Iris pigment epithelial cell (primary cell): ENCODE results near the gene PXDN.
"Not testable (repeated sequence)": the region's sequence is repeated elsewhere in the genome, so short reads cannot be mapped to it uniquely, and the experiment has no call there.

ENCODE experiments used
- DNase-seq: peaks from one replicate; pipeline ENCODE4 v3.0.0-alpha.2; 2011; ENCODE audit warnings: low read depth

The PXDN gene

DNA sequence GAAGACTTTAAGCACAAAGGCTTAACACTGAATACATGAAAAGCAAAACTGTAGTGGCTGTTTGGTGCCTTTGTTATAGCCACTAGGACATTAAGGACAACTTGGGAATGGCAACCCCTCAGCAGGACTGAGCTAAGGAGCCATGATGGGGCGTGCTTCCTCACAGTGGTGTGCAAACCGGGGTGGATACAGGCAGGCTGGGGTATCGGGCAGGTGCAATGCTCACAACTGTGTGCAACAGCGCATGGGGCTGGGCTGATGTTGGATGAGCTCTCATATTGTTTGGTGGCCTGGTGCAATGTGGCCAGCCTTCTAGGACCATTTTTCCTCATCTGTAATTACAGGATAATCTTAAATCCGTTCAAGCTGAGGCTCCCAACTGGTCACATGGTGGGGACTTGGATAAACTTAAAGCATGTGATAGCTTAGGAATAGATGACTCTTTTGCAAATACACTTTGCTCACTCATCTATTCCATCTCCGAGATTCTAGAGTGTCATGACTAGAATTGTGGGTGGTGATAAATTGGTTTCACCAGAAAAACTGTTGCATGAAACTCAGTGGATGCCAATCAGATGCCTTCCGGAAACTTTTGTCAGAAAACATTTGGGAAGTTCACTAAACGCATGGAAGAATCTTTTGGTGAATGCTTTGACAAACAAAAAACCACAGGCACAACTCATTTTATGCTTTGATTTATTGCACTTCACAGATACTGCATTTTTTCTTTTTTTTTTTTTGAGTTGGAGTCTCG lies 116.5 kb downstream of the PXDN start:
- no peak for DNase-seq

DNA sequence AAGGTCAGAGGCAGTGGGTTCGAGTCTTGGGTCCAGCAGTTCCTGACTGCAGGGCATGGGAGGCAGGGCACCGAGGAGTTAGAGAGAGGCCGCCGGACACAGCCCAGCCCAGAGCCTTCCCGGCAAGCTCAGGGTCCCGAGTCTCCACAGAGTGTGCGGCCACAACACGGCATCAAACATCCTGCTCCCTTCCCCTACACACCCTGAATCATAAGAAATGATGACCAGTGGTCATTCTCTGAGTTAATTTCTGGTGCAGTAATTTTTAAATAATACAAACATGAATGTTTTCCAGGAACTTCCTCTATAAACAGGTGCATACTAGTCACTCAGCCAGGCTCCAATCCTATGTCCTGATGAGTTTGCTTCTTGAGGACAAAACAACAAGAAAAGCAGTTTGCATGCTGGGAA lies 118.0 kb downstream of the PXDN start:
- no peak for DNase-seq

DNA sequence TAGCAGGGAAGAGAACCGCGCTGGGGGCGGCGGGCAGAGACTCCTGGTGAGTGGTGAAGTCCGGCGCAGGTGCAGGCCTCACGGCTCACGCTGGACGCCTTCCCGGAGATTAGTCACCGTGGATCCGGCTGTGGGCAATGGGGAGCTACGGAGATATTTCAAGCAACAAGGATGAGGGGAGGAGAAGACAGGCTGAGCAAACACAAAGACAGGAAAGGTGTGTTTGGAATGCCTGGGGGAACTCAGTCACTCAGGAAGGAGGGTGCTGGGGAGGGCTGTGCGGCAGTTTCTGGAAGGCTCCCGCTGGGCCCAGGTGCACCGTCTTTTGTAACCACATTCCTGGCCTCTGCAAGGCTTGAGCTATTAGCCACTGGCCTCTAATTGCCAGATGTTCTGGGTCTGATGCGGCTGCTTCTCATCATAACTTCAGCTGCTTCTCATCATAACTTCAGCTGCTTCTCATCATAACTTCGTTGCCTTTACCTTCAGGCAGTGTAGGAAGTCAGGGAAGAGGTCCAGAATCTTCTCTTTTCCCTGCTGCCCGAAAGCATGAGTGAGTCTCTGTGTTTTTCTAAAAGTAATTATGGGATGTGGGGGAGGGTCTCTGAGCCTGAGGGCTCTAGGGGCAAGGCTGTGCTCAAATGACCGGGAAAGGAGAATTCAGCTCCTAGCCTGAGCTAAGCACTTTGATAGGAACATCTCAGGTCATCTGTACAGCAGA lies 118.9 kb downstream of the PXDN start:
- DNase-seq = peak; percentile 83

DNA sequence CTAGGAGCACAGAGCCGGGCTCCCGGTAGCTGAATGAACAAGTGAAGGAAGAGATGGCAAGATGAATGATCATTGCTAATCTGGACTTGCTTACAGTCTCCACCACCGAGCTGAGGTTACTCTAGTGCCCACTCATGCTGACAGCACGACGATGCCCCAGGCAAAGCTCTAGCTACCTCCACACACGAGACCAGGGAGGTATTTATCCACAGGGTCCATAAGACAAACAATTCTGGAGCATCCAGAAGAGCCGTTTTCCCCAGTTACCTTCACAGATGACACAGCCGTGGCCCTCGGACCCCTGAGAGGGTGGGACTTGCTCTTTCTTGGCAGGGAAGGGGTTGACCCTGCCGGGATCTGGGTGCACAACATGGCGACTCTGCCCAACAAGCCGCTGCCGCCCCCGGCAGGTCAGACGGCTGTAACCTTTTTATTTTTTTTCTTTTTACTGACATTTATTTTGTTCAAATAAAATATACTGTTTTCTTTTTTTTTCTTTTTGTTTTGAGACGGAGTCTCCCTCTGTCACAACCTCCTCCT lies 120.3 kb downstream of the PXDN start:
- no peak for DNase-seq

DNA sequence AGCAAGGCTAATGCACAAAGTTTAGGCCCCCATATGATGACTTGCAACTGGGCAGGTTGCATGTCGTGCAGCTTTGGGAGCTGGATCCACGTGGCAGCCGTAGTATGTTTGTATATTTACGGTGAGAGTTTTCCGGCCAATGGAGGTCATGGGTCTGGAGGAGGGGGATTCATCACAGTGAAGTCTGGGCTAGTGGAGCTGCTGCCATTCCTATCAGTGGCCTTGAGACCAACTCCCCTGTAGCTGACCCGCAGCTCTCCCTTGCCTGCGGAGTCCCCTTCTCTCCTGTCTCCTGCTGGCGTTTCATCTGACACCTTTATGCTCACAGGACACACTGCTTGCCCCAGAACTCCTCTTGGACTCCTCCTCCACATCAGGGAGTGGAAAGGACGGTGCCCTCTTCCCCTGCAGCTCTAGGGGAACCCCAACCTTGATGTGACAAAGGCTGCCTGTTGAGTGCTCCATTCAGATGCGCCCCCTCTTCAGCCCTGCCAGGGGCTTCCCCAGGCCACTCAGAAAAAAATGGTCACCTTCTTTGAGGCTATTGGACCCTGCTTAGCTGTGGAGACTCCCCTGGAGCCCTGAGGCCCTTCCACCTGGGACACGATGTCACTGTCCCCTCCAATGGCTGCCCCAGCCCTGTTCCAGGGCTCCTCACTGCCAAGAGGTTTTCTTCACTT lies 121.7 kb downstream of the PXDN start:
- DNase-seq = no peak

DNA sequence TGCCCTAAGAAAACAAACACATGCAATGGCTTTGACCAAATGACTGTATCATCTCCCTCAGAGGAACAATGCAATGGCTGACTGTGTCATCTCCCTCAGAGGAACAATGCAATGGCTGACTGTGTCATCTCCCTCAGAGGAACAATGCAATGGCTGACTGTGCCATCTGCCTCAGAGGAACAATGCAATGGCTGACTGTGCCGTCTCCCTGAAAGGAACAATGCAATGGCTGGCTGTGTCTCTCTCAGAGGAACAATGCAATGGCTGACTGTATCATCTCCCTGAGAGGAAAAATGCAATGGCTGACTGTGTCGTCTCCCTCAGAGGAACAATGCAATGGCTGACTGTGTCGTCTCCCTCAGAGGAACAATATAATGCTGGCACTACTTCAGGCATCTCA lies 122.3 kb downstream of the PXDN start:
- DNase-seq = not testable (repeated sequence)

DNA sequence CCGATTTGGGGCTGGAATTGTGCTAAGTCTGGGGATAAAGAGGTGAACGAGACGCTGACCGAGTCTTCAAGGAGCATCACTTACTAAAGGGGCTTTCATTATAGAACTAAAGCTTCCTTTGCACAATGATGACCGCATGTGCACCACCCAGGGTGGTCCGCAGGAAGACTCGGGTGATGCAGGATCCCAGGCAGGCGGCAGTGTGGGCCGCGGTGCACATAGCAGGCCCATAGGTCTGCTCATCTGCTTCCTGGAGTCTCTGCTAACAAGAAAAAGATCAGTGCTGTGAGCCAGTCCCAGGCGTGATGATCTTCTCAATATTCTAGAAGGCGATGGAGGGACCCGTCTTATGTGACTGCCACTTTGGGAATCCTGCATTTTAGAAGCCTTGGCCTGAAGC lies 122.8 kb downstream of the PXDN start:
- DNase-seq = no peak

DNA sequence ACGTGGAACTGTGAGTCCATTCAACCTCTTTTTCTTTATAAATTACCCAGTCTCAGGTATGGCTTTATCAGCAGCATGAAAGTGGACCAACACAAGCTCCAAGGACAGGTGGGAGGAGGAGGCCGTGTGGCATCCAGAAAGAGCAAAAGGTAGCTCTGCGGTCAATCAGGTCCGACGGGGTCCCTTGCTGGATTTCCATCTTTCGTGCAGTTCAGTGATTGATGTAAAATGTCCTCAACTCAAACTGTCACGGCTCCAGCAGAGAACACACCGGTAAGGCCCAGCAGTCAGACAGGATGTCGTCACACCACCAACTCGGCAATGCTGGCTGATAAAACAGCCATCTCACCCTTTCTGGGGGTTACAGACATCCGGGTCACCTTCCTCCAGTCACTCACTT lies 123.3 kb downstream of the PXDN start:
- DNase-seq = no peak

DNA sequence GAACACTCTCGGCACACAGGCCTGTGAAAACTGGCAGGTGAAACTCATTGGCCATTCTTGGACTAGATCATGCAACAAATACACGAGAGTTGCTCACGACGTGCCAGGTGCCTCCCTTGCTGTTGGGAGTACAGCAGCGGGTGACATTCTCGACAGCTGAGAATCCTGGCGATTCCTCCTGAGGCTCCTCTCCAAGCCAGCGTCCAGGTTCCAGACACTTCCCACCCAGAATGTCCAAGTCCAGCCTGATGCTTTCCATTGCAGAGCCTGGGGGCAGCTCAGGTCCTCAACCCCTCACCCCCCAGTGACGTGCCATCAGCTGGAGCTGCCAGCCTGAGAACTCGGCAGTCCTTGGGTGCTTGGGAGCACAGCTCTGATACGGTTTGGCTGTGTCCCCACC lies 124.2 kb downstream of the PXDN start:
- no peak for DNase-seq

DNA sequence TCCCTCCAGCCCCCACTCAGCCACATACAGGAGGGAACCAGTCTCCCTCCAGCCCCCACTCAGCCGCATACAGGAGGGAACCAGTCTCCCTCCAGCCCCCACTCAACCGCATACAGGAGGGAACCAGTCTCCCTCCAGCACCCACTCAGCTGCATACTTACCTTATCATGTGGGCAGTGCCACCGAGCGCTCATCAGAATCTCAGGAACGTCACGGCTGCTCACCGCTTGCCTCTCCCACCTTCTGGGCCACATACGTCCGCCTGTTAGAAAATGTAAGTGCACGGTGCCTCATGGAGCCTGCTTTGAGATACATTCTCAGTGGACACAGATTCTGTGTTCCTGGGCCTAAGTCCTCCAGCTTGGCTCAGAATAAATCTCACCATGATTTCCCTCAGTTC lies 124.8 kb downstream of the PXDN start:
- DNase-seq = no peak

DNA sequence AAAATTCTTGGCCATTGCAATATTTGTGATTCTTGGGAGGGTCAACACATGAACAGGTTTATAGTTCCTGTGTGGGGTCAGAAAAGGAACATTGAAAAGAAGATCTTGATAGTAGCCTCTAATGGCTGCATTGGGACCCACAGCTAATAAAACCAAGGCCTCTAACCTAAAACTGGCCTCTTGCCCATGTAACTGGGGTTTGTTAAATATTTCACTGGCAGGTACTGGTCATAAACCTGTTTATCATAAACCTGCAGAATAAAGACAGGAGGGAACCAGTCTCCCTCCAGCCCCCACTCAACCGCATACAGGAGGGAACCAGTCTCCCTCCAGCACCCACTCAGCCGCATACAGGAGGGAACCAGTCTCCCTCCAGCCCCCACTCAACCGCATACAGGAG lies 125.3 kb downstream of the PXDN start:
- DNase-seq = no peak

DNA sequence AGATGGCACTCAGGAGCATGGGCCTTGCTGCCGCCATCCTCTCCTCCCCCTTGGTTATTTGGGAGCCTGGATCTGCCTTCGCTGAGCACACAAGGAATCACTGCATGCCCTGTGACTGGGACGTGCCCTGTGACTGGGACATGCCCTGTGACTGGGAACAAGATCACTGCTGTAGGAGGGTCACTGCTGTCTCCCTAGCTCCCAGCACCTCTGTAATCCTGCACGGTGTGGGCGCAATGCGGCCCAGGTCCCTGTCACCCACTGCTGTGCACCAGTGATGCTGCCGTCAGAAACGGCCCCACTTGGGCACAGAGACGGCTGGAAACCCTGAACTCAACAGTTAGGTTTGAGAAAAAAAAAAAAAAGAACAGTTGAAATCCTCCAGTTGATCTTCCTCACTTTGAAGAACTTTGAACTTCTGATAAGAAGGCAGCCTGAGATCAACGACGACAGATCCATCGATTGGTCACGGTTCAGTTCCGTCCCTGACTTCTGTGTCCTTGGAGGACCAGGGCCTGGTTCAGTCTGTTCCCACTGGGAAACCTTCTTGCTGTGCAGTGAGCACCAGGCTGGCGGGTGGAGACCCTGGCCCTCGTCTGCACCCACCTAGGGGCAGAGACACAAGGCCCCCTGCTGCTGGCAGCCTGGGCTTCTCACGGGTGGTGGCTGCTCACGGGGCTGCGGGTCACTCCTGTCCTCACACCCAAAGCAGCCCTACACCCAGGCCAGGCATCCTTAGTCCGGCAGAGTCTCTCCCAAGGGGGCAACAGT lies 125.9 kb downstream of the PXDN start:
- no peak for DNase-seq

DNA sequence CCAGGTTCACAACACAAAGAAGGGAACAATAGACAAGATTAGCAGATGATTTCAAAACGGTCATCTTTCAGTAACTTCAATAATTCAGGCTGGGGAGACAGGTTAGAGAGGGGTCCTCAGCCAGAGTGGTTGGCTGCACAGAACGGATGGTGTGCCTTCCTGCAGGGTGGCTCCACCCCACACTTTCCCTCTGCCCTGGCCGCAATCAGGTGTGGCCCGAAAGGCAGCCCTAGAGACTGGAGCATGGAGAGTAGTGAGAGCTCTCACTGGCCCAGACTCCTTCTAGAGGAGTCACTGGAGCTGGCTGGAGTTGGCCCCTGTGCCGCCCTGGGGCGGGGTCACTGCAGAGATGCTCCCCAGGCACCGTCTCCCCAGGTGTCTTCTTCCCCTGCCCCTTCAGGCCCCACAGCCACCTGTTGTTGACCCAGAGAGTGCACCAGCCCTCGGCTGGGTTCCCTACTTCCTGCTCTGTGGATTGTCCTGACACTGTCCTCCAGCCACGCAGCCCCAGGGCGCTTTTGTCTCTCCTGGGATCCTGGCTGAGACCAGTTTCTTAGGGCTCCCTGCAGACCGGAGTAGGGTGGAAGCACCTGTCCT lies 126.8 kb downstream of the PXDN start:
- no peak for DNase-seq

DNA sequence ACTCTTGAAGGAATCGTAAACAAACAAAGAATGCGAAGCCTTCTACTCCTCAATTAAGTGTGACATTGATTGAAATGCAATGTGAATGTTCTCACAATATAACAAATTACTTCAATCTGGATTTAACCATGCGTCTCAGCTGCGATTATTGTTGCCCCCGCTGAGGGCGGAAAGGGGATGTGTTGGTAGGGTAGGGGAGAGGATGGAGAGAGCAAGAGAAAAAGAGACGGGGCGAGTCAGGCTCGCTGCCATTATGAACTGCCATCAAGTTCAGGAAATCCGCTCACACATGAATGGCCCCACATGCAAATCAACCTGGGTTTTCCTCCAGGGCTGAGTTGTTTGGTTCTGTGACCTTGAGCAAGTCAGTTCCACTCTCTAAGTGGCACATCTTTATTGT lies 129.8 kb downstream of the PXDN start:
- no peak for DNase-seq

DNA sequence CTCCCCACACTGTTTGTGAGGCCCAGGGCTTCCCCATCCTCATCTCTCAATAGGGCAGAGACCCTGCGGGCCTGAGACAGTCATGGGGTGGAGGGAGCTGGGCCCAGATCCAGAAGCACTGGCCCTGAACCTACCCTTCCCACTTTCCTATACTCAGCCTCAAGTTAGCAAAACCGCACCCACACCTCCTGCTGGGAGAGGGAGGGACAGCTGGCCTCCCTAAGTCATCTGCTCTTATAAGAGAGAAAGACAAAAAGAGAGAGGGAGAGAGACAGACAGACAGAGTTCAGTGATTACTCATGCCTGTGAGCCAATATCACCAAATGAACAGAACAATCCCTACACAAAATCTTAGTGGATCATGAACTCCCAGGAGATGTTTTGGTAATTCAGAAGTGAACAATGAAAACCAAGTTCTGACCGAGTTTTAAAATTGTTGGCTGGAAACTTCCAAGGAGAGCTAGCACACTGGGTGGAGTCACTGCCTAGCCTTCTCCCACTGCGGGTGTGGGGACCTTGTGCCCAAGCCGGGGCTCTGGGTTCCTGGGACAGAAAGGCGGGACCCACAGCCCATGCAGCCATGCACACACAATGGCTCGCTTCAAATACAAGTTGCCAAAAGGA lies 130.5 kb downstream of the PXDN start:
- DNase-seq = peak; percentile 47

DNA sequence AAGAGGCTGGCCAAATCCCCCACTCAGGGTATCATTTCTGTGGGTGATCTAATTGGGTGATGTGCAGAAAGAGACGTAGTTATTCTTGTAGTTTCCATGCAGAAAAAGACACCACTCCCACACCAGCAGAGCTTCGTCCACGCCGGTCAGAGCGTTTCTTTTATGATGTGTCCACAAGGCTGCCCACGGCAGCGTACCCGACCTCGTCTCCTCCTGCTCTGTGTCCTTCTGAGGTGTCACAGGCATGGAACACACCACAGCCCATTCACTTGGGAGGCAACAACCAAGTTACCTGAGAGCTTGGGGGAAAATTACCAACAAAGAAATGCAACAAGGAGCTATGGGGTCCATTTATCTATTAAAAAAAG lies 131.3 kb downstream of the PXDN start:
- no peak for DNase-seq

DNA sequence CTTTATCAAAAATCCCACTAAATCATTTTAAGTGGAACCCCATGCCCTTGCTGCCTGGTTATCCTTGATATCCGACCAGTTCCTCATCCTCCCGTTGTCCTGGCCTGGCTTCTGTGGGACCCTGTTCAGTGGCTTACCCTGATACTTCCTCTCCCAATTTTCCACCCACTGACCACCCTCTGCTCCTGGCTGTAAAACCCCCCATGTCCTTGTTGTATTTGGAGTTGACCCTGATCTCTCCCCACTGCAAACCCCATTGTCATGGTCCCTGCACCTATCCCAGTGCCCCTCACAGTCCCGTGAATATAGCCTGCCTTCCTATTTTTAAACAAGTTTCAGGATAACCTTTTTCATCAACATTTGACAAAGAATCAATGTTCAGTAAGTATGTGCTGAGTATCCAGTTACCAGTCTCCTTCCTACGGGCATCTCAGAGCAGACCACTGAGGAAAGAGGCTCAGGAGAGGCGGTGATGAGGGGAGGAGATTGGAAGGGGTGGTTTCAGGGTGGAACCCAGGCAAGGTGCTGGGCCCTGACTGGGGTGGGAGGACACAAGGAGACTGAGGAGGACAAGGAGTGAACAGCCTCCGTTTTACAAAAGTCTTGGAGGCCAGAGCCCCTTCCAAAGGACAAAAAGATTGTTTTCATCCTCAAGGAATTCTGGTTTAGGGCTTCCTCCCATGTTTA lies 131.8 kb downstream of the PXDN start:
- no peak for DNase-seq

DNA sequence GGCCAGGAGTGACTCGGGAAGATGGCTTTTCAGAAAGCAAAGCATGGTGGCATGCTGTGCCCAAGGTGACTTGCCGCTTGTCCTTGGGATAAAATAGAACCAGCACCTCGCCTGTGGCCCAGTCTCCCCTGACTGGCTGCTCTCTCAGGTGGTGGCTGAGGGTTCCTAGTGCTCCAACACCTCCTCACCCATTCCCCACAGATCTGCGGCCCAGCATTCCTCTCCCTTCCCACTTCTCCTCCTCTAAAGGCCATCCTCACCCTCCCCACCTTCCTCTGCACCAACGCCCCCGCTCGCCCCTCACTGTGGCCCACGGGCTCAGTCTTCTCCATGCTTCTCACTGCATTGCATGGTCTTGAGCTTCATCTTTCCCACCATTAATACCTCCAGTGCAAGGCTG lies 132.4 kb downstream of the PXDN start:
- no peak for DNase-seq

DNA sequence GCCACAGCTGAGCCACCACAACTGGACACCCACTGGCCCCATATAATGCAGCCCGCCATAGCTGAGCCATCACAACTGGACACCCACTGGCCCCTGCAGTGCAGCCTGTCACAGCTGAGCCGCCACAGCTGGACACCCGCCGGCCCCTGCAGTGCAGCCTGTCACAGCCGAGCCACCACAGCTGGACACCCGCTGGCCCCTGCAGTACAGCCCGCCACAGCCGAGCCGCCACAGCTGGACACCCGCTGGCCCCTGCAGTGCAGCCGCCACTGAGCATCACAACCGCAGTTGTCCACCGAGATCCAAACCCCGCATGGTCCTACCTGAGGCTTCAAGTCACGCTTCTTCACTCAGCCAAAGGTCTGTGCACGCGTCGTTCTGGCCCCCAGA lies 134.2 kb downstream of the PXDN start:
- no peak for DNase-seq

DNA sequence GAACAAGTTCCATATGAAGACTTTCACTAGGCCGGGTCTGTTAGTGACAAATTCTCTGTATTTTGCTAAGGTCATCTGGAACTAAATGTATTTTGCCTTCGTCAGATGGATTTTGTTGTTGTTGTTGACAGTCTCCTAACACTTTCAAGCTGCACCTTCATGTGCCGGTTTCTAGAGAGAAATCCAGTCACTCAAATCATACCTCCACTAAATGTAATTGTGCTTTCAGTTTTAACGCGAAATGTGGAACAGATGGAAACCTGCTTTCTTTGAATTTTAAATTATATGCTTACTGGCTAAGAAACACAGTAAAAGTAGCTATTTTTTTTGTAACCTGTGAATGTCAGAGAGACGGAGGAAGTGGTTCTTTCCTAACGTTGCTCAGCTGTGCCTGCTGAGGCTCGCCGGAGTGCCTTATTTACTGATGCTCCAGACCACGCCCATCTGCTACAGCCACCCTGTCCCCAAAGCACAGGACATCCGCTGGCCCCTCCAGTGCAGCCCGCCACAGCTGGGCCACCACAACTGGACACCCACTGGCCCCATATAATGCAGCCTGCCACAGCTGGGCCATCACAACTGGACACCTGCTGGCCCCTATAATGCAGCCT lies 134.7 kb downstream of the PXDN start:
- DNase-seq = no peak
